NCI-H446 treated with DMSO at 0.1 percent for 48 hours (cell line): ENCODE data around the gene LGALS12.

Experiments
- DNase-seq: peaks from one replicate; lab custom pipeline; 2025; lab: John Stamatoyannopoulos, UW

The LGALS12 gene, protein sequence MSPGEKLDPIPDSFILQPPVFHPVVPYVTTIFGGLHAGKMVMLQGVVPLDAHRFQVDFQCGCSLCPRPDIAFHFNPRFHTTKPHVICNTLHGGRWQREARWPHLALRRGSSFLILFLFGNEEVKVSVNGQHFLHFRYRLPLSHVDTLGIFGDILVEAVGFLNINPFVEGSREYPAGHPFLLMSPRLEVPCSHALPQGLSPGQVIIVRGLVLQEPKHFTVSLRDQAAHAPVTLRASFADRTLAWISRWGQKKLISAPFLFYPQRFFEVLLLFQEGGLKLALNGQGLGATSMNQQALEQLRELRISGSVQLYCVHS

DNA sequence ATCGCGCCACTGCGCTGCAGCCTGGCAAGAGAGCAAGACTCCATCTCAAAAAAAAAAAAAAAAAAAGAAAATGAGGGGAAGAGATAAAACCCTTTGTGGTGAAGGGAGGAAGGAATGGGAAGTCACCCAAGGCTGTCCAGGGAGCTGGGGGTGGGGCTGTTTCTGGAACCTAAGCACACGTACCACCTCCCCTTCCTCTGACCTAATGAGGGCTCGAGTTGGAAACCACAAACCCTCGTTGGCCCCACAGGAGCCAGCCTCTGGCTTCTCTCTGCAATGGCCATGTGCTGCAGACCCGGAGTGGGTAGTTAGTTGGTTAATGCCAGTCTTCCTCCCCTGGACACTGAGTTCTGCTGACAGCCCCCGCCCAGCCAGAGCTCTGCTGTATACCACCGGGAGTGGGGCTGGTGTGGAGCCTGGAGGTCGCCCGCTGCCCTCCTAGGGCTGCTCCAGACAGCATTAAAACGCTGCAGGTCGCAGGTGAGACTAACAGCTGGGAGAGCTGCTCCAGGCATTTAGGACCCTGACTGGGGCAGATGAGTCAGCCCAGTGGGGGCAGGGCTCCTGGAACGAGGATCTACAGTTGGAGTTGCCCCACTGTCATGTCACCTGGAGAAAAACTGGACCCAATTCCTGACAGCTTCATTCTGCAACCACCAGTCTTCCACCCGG is at the start of gene LGALS12:
Gene LGALS12 (plus strand): TSS at position 228 of the 672 bp plus-strand sequence. CDS start 375 bp downstream, at position 603.
- no peak for DNase-seq

DNA sequence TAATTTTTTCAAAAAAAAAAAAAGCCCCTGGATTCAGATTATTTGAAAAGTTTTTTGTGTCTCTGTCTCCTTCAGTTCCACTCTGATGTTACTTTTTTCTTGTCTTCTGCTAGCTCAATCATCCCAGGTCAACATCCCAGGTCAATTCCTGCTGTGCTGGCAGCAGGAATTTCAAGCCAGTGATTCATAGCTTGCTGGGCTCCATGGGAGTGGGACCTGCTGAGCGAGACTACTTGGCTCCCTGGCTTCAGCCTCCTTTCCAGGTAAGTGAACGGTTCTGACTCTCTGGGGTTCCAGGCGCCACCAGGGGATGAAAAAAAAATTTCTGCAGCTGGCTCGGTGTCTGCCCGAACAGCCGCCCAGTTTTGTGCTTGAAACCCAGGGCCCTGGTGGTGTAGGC is 46.3 kb upstream of the LGALS12 start:
- no peak for DNase-seq

DNA sequence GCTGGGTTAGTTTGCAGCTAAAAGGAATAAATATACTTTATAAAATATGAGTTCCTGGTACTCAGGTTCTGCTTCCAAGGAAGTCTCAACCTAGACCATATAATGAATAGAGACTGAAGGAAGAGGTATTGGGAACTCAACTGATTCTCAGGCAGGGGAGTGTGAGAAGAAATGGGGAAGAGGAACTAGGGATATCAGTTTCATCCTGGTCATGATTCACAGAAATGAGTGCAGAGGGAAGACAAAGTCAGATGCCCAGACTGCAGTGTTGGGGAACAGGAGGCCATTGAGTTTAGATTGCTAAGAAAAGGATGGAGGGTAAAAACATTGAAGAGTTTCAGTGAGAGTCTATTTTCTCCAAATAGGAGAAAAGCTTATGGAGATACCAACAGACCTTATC is 43.7 kb upstream of the LGALS12 start:
- no peak for DNase-seq

DNA sequence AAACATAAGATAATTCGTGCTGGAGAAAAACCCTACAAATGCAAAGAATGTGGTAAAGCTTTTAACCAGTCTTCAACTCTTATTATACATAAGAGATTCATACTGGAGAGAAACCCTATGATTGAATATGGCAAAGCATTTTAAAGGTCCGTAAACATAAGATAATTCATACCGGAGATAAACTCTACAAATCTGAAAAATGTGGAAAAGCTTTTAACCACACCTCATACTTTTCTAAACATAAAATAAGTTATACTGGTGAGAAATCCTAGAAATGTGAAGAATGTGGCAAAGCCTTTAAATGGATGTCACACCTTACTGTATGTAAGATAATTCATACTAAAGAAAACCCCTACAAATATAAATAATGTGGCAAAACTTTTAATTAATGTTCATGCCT is 35.6 kb upstream of the LGALS12 start:
- DNase-seq: no peak

DNA sequence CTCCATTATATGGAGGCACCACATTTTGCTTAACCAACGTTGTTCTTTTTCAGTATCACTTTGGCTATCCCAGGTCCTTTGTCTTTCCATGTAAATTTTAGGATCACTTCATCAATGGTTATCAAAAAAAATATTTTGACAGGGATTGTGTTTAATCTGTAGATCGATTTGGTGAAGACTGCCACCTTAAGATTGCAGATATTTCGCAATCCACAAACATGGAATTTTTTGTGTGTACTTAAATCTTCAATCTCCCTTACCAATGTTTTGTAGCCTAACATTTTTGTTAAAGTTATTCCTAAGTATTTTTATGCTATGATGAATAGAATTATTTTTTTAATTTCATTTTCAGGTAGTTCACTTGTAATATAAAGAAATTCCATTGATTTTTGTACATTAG is 33.5 kb upstream of the LGALS12 start:
- no peak for DNase-seq

DNA sequence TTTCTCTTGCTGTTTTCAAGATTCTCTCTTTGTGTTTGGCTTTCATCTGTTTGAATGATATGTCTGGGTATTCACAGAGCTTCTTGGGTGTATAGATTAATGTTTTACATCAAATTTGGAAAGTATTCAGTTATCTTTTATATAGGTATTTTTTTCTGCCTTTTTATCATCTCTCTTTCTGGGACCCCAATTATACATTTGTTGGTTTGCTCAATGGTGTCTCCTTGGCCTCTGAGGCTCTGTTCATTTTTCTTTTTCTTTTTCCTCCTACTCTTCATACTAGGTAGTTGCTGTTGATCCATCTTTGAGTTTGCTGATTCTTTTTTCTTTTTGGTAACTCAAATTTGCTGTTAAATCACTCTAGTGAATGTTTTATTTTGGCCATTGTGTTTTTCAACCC is 29.3 kb upstream of the LGALS12 start:
- no peak for DNase-seq

DNA sequence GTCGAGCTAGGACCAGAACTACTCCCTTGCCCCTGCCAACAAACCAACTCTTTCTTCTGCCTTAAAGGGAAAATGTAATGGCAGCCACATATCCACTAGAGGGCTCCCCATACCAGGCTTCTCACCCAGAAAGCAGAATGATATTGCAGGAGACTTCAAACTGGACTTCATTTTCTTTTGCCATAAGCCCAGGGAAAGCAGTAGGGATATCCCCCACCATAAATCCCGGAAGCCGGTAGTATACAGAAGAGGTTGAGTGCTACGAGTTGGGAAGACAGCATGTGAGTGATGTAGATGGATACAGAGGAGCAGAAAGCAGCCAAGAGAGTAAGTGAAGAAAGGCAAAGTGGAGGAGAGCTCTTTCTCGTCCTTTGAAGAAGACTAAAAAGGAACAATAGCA is 27.0 kb upstream of the LGALS12 start:
- peak; percentile 42 for DNase-seq

DNA sequence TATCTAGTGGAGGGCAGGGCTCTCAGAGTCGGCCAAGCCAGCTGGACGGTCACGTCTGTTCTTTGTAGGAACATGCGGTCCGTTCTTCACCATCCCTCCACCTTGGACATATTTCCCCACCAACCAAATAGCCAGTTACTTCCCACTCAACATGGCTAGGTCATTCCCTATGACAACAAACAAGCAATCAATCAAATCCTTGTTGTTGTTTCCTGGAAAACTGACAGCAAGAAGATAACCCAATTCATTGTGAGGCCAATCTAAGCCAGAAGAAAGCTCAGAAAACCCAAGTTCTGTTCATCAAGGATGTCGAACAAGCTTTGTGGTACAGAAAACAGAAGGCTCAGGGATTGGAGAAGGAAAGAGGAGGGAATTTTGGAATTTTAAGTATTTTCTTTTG is 25.8 kb upstream of the LGALS12 start:
- DNase-seq: no peak

DNA sequence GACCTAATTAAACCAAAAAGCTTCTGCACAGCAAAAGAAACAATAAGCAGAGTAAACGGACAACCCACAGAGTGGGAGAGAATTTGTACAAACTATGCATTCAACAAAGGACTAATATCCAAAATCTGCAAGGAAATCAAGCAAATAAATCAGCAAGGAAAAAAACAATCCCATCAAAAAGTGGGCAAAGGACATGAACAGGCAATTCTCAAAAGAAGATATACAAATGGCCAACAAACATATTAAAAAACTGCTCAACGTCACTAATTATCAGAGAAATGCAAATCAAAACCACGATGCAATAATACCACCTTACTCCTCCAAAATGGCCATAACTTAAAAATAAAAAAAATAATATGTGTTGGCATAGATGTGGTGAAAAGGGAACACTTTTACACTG is 20.1 kb upstream of the LGALS12 start:
- no peak for DNase-seq

DNA sequence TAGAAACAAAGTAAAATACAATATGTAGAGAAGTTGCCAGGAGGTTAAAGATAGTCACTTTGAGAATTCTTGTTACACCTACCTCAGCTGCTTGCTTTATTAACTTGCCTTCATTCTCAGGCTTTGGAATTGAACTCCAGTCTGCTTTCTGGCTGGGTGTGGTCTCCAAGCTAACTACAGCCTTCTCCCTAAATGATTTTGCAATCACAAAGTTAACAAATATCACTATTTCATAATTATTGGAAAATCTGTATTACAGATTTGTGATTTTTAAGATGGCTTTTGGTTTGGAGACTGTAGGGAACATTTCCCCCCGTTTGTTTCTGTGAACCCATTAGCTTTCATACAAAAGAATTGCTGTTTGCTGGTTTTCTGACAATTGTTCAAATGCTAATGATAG is 17.1 kb upstream of the LGALS12 start:
- no peak for DNase-seq

DNA sequence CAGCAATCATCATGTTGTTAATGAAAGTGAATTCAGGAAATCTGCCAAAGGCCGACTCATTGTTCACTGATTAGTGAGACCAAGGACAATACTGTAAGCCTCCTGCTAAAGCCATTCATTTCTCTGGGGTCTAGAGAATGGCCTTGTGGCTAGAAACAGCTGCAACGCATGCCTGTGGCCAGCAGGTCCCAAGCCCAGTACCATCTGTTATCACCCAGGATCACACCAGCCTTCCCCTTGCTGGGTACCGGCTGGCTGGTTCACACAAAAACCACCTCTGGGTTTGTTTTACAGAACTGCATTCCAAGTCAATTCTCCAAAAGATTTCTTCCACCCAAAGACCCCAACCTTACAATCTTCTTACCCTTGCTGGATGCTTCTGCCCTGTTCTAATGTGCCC is 16.0 kb upstream of the LGALS12 start:
- DNase-seq: no peak

DNA sequence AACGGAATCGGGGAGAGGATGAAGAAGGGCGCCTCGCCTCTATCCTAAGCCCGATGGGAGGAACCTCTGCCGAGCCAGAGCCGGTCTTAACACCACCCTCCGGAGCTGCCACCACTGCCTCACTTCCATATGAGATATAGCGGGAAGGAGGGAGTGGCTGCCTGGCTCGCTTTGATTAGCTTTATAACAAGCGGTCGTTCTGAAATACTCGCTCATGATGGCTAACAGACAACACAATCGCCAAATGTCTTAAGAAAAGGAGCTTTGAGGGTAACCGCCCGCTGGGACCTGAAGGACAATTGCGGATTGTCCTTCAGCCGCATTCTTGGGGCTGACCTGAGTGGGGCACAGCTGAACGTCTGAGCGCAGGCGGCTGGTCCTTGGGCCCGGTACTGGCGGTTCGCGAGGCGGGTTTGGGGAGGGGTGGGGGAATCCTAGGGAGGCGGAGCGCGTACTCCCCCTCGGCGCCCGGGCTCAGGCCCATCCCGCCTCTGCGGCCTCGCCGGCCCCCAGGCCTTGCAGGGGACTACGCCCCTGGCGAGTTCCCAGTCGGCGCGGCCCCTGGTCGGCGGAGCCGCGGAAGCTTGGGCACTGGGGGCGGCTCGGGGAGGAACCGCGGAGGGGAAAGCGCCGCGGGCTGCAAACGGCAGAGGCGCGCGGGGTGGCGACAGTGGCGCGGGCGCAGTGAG is 15.2 kb upstream of the LGALS12 start, which contains the start of gene PLAAT5:
Gene PLAAT5 (minus strand): TSS at position 617 of the 689 bp plus-strand sequence. CDS start 133 bp downstream, at position 484.
- no peak for DNase-seq

DNA sequence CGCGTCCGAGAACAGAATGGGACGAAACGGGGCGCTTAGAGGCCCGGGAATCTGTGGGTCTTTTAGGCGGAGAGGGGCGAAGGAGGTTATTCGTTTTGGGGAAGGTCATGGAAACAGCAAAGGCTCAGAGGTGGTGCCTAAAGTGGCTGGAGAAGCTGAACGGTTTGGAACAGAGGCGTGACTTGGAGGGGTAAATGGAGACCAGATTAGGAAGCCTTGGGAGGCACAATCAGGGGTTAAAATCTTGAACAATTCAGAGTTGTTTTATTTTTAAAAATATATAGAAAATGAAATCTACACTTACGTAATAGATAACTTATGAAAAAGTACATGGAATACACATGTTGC is 14.7 kb upstream of the LGALS12 start:
- no peak for DNase-seq

DNA sequence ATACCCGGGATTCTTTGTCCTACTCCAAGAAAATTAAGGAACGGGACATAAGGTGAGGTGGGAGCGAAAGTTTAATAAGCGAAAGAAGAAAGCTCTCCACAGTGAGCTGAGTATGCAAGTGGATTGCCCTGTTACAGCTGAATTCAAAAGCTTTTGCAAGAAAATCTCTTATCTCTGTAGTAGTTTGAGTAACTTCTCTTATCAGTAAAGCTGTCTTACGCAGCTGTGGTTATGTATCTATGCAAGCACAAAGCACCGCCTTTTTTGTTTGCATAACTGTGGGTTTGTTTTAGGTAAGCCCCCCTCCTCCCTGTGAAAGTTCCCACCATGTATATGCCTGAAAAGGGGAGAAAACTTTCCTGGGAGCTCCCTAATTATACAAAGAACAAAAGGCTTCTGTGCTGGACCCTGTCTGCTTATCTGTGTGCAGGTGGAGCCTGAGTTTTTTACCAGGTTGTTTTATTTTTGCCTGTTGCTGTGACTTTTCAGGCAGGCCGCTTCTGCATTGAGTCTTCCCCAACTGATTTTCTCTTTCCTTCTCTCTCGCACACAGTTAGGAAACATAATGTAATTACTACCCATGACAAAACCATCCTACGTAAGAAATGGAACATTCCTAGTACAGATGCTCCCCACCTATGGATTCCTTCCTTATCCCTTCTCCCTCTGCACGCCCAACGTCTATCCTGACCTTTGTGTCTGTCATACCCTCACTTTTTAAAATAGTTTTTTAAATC is 14.1 kb upstream of the LGALS12 start:
- no peak for DNase-seq

DNA sequence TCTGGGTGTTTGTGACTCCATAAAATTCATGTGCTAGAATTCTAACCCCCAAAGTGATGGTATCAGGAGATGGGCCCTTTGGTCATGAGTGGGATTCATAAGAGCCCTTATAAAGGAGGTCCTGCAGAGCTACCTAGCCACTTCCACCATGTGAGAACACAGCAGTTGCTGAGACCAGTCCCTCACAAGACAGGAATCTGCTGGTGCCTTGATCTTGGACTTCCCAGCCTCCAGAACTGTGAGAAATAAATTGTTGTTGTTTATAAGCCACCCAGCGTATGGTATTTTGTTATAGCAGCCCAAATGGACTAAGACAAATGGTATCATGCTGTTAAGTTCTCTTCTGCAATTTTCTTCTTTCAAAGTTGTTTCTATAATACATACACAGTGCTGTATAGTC is 13.4 kb upstream of the LGALS12 start:
- DNase-seq: no peak

DNA sequence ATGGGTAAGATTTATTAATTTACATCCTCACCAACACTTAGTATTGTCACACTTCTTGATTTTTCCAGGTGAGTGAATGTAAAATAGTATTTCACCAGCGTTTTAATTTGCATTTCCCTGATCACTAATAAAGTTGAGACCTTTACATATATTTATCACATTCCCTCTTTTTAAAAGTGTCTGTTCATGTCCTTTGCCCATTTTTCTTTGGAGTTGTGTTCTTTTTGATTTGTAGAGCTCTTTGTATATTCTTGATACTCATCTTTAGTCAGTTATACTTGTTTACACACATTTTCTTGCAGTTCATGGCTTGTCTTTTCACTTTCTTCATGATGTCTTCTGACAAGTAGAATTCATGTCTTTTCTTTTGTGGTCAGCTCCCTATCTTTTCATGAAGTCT is 12.8 kb upstream of the LGALS12 start:
- no peak for DNase-seq

DNA sequence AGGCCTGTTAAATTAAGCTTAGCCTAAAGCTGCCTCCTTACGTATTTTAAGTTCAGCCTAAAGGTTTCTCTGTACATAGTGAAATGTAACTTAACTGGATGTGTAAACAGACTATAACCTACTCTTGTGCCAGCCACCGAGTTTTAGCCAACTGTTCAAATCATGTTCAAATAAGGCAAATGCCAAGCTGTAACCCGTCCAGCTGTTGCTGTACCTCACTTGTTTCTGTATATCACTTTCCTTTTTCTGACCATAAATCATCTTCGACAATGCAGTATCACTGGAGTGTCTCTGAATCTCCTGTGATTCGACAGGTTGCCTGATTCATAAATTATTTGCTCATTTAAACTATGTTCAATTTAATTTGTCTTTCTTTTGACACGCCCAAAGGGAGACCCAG is 10.9 kb upstream of the LGALS12 start:
- DNase-seq: no peak

DNA sequence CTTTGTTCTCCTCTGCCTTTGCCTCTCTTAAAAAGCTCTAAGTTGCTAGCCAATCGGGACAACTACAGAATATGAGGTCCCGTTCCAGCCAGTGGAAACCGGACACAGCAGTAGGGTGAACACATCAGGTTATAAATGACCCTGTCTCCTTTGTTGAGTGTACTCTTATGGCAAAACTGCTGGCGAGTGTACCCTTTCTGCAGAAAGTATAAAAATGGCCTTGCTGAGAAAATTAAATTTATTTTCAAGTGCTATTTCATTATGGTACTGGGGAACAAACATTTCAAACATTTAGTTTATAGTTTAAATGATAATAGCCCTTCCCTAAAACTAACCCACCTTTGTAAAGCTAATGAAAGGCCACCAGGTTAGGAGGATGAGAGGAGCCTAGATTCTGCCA is 6.0 kb upstream of the LGALS12 start:
- DNase-seq: no peak

DNA sequence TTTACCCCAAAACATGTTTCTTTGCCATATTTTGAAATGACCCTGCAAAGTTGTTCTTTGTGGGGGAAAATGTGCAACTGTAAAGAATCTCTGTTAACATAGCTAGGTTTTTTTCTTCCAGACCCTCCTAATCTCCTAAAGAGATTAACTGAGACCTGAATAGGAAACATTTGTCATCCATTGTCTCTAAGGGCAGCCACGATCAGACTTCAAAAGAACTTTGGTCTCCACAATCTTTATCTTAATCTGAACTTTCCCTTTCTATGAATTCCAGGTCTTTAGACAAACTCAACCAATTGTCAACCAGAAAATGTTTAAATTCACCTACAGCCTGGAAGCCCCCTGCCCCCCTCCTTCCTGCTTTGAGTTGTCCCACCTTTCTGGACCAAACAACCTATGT is 4.6 kb upstream of the LGALS12 start:
- no peak for DNase-seq

DNA sequence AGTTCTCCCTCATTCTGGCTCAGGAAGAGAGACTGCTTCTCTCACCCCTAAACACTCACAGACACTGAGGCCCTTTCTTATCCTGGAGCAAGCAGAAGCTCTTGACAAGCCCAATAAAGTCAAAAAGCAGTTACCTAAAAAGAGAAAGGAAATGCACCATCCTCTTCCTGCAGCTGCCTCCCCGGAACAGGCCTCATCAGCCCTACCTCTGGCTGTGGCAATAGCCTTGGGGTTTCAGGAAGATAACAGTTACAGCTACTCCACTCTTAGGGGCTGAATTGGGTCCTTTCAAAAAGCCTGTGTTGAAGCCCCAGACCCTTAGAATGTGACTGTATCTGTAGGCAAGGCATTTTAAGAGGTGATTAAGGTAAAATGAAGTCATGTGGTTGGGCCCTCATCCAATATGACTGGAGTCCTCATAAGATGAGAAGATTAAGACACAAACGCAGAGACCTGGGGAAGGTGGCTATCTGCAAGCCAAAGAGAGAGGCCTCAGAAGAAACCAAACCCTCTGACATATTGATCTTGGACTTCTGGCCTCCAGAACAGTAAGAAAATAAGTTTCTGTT is 3.5 kb upstream of the LGALS12 start:
- DNase-seq: no peak

DNA sequence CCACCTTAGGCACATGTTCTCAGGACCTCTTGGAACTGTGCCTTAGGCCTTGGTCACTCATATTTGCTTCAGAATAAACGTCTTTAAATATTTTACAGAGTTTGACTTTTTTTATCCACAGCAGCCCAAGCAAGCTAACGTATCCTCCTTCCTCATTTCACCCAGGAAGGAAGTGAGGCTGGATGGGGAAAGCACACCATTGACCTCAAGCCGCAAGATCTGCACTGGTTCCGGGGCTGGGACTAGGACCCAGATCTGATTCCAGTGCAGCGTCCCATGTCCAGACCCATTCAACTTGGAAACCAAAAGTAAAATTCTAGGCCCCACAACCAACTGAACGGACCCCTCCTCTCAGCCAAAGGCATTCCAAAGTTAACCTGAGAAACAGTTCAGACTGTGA is 2.4 kb upstream of the LGALS12 start:
- DNase-seq: no peak

DNA sequence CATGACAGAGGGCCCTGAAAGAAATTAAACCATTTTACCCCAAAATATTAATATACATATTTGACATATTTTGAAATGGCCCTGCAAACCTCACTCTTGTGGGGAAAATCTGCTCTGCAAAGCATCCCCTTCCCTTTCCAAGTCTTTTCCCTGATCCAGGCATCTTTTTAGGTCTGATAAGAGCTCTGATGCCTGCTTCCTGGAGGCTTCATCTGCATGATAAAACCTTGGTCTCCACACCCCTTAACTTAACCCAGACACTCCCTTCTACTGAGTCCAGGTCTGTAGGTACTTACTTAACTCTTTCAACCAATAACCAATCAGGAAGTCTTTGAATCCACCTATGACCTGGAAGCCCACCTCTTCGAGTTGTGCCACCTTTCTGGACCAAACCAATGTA is 1.8 kb upstream of the LGALS12 start:
- DNase-seq: no peak
